Endodermal cell (in vitro differentiated cells): Measurements from ENCODE around the gene SLC35B2. TPM values are rescaled to one million over a fixed set of nuclear protein-coding genes. Genes with fewer than 3 reads are reported as not detected.

Experiments used
- DNase-seq: peaks from one replicate; pipeline ENCODE4 v3.0.0-alpha.2; 2017
- H3K27ac ChIP-seq: 2 replicates; pipeline ENCODE4 v1.5.1; 2013; ENCODE audit warnings: mild to moderate bottlenecking, low read depth, low read length, moderate library complexity
- H3K27me3 ChIP-seq: 2 replicates; pipeline ENCODE4 v1.6.1; 2013; ENCODE audit warnings: mild to moderate bottlenecking, low read length, moderate library complexity; ENCODE audit not compliant: insufficient read depth, control insufficient read depth, poor library complexity, severe bottlenecking
- H3K36me3 ChIP-seq: 2 replicates; pipeline ENCODE4 v1.7.0; 2013; ENCODE audit warnings: mild to moderate bottlenecking, low read length, moderate library complexity; ENCODE audit not compliant: control insufficient read depth, insufficient read depth
- H3K4me1 ChIP-seq: one replicate; pipeline ENCODE4 v1.7.0; 2013; ENCODE audit warnings: low read length; ENCODE audit not compliant: control insufficient read depth, insufficient read depth
- H3K4me3 ChIP-seq: 2 replicates; pipeline ENCODE4 v1.5.1; 2013; ENCODE audit warnings: mild to moderate bottlenecking, low read length, moderate library complexity
- H3K9ac ChIP-seq: 2 replicates; pipeline ENCODE4 v1.6.1; 2013; ENCODE audit warnings: mild to moderate bottlenecking, low read length, moderate library complexity; ENCODE audit not compliant: poor library complexity, severe bottlenecking; ENCODE audit errors: extremely low read depth
- H3K9me3 ChIP-seq: 2 replicates; pipeline ENCODE4 v1.6.1; 2013; ENCODE audit warnings: mild to moderate bottlenecking, low read length, moderate library complexity; ENCODE audit not compliant: control insufficient read depth
- H3K27ac Mint-ChIP-seq: 2 replicates; pipeline ENCODE4 v1.8.0; 2020; ENCODE audit warnings: mixed read lengths
- H3K27me3 Mint-ChIP-seq: 2 replicates; pipeline ENCODE4 v1.8.0; 2021; ENCODE audit warnings: mild to moderate bottlenecking, mixed read lengths; ENCODE audit not compliant: insufficient read depth
- H3K36me3 Mint-ChIP-seq: 2 replicates; pipeline ENCODE4 v1.8.0; 2020; ENCODE audit warnings: low read depth, mixed read lengths
- H3K4me1 Mint-ChIP-seq: 2 replicates; pipeline ENCODE4 v1.8.0; 2020; ENCODE audit warnings: mixed read lengths
- H3K4me3 Mint-ChIP-seq: 2 replicates; pipeline ENCODE4 v1.8.0; 2020; ENCODE audit warnings: mild to moderate bottlenecking, moderate library complexity, mixed read lengths
- H3K9me3 Mint-ChIP-seq: 2 replicates; pipeline ENCODE4 v1.8.0; 2020; ENCODE audit warnings: mild to moderate bottlenecking, mixed read lengths
- WGBS, 2 experiments: methylation state at CpG; one replicate each; pipeline versions ENCODE4 v1.1.5 to v1.1.7; 2013; ENCODE audit warnings: missing lambda C conversion rate in 2 of 2, mixed read lengths in 1 of 2; ENCODE audit not compliant: insufficient coverage in 1 of 2, insufficient read length in 1 of 2; 5-methylcytosine and 5-hydroxymethylcytosine counted together
- total RNA-seq, 2 donors: library from RNA; stranded (reverse); fragmentation: NEBNext Ultra II Directional in 1 of 2; extraction: Animal tissue kit (Norgen Biotek cat#: 25700) in 1 of 2; gene quantifications; 2 replicates in 1 of 2; 3 replicates in 1 of 2; pipeline ENCODE4 v1.2.1, GENCODE V29; 2021
- TF ChIP-seq, protein P1 (sequence below): fragments of 200-600 bp; sonication (generic); conservative IDR thresholded peaks from 2 replicates; pipeline ENCODE4 v1.5.0; 2021; ENCODE audit warnings: antibody characterized with exemption, mild to moderate bottlenecking

Gene SLC35B2
- total RNA-seq, 2 donors from 2014 or later: 52.5 to 54.3 TPM

DNA sequence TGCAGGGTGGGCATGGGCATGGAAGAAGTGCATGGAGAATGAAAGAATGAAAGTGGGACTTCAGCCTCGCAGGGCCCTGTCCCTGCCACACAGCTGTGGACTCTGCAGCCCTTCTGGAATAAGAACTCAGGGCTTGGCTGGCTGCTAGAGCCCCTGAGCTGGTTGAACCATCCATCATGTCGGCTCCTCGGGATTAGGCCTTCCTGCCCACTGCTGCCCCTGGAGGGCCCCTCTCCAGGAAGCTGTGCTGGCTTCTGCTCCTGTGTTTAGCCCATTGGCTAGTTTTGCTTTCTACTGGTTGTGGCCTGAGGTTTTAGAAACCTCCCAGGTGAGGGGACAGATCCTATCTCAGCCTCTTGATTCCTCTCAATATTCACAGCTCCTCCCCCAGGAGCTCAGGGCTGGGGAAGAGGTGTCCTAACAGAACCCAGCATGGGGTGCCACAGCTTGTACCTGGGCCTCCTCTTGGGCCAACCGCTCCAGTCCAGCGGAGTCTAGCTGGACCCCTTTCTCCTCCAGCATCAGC is 47.9 kb upstream of the SLC35B2 start:
- Mint-ChIP-seq H3K27me3 (no peaks in the 10 kb centered on the region), H3K4me3 (no peak overlapping the region), H3K27ac (peak overlapping the region; percentile 69), H3K36me3 (peaks cover 76% of the 10 kb centered on the region), H3K9me3 (no peaks in the 10 kb centered on the region), H3K4me1 (peaks cover 11% of the 10 kb centered on the region)
- 90 to 100% methylated on average over 3 to 5 of the region's 5 CpGs for WGBS, 2 experiments
- no peak overlapping the region for H3K9ac ChIP-seq
- H3K27ac ChIP-seq: no peak overlapping the region
- peaks cover 78% of the 10 kb centered on the region for H3K36me3 ChIP-seq
- TF ChIP-seq, protein P1, sequence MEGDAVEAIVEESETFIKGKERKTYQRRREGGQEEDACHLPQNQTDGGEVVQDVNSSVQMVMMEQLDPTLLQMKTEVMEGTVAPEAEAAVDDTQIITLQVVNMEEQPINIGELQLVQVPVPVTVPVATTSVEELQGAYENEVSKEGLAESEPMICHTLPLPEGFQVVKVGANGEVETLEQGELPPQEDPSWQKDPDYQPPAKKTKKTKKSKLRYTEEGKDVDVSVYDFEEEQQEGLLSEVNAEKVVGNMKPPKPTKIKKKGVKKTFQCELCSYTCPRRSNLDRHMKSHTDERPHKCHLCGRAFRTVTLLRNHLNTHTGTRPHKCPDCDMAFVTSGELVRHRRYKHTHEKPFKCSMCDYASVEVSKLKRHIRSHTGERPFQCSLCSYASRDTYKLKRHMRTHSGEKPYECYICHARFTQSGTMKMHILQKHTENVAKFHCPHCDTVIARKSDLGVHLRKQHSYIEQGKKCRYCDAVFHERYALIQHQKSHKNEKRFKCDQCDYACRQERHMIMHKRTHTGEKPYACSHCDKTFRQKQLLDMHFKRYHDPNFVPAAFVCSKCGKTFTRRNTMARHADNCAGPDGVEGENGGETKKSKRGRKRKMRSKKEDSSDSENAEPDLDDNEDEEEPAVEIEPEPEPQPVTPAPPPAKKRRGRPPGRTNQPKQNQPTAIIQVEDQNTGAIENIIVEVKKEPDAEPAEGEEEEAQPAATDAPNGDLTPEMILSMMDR: no peak
- H3K9me3 ChIP-seq: no peaks in the 10 kb centered on the region
- H3K4me1 ChIP-seq: peaks cover 10% of the 10 kb centered on the region
- peak; percentile 62 for DNase-seq
- no peak overlapping the region for H3K4me3 ChIP-seq
- no peaks in the 10 kb centered on the region for H3K27me3 ChIP-seq

DNA sequence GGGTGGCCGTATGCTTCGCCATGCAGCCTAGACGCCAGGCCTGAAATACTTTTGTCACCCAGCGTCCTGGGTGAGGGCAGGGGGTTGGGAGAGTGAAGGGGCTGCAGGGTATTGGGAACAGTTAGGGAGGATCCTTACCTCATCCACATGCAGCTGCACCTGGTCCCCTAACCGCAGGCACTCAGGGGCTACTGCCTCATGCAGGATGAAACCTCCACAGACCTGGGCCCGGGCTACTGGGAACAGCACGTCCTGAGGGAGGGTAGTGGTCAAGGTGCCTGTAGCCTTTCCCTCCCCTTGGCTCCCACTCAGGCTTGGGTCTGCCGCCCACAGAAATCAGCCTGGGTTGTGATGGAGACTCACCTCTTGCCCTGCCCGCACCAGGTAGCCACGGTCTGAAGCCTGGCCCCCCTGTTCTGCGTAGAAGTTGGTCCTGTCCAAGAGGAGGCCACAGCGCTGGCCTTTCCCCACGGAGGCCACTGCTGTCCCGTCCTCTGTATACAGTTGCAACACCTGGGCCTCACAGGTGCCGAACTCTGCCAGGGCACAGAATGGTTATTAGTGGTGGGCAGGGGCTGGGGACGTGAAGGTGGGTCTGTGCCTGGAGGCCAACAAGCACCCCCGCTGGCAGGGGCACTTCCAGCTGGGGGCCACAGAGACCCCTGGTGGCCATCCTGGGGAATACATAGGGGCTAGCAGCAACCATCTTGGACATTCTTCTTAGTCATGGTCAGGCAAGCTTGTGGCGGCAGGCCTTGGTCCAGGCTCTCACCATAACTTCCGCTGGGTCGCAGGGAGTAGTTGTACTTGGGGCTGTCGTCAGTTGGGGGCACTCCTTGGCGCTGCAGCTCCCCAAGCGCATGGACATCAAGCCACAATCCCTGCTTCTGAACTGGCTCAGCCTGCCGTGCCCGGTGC is 47.2 kb upstream of the SLC35B2 start:
- peaks cover 10% of the 10 kb centered on the region for H3K4me1 ChIP-seq
- TF ChIP-seq, protein P1: peak; percentile 90
- peaks cover 76% of the 10 kb centered on the region for H3K36me3 Mint-ChIP-seq
- peak overlapping the region; percentile 69 for H3K27ac Mint-ChIP-seq
- peaks cover 11% of the 10 kb centered on the region for H3K4me1 Mint-ChIP-seq
- H3K27me3 ChIP-seq: no peaks in the 10 kb centered on the region
- no peaks in the 10 kb centered on the region for H3K27me3 Mint-ChIP-seq
- no peak overlapping the region for H3K4me3 ChIP-seq
- no peak overlapping the region for H3K9ac ChIP-seq
- WGBS, 2 experiments: 88 to 90% methylated on average over 13 to 25 of the region's 25 CpGs
- peak; percentile 83 for DNase-seq
- no peaks in the 10 kb centered on the region for H3K9me3 ChIP-seq
- H3K4me3 Mint-ChIP-seq: no peak overlapping the region
- no peak overlapping the region for H3K27ac ChIP-seq
- H3K9me3 Mint-ChIP-seq: no peaks in the 10 kb centered on the region
- peaks cover 74% of the 10 kb centered on the region for H3K36me3 ChIP-seq

DNA sequence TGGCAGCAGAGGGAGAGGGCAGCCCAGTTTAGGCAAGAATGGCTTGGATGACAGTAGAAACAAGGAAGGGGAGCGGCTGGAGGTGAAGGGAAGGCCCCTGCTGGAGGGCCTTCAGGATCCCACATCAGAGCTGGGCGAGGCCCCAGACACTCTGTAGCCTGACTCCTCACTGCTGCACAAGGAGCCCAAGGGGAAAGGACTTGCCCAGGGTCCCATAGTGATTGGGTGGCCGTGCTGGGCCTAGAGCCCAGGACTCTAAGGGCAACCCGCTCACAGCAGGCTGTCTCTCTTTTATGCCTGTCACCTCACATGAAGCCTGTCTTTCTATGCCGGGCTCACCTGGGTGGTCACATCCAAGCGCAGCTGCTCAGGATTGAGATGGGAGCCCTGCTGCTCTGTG is 46.5 kb upstream of the SLC35B2 start:
- Mint-ChIP-seq H3K27me3 (peaks cover 5% of the 10 kb centered on the region), H3K27ac (no peak overlapping the region), H3K9me3 (no peaks in the 10 kb centered on the region), H3K4me3 (no peak overlapping the region), H3K4me1 (peaks cover 11% of the 10 kb centered on the region), H3K36me3 (peaks cover 74% of the 10 kb centered on the region)
- Histone ChIP-seq H3K4me1 (peaks cover 10% of the 10 kb centered on the region), H3K27ac (no peak overlapping the region), H3K27me3 (no peaks in the 10 kb centered on the region), H3K4me3 (no peak overlapping the region), H3K9me3 (no peaks in the 10 kb centered on the region), H3K9ac (no peak overlapping the region), H3K36me3 (peaks cover 69% of the 10 kb centered on the region)
- TF ChIP-seq, protein P1: no peak
- WGBS, 2 experiments: 93% methylated on average over 5 to 6 of the region's 6 CpGs
- DNase-seq: peak; percentile 21
